ENCODE data around the gene AGO3. TPM values are rescaled to one million over a fixed set of nuclear protein-coding genes. Genes with fewer than 3 reads are reported as not detected.

AGO3 gene
- total and polyA plus RNA-seq, 2 of the 13 experiments (the other 11 are each of a cell fraction or from before 2014, with no cell fraction given), result 21.2 to 27.1 TPM

DNA sequence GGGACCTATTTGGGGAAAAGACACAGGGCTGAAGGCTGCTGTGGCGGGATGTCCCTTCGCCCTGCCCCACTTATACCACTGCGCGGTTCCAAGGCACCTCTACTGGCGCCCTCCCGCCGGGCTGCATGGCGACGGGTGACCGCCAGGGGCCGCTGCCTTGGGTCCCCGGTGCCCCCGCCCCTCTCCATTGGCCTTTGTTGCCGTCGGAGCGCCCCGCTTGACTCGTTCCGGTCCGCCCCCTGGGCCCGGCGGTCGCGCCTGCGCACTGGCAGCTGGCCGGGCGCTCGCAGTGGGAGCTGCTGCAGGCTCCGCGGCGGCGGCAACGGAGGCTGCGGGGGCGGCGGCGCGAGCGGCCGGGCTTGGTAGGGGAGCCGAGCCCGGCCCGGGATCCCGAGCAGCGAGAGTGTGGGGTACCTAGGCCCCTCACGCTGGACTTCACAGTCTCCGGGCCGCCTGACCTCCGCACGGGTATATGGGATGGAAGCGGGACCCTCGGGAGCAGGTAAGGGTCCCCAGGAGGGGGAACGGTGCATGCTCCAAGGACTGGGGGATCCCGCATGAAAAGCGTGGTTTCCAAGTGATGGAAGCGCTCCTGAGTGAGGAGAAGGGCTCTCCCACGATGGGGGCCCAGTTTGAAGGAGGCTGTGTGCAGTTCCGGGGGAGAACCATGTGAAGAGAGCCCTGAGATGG, 47.8 kb upstream of the AGO3 start, which contains the start of gene AGO1 (continued):
- peak; percentile 44; the same call in 1 of the 2 replicates for TF ChIP-seq ATF7-NPFF (CRISPR knock-in tag; IDR thresholded peaks at IDR 0.05; ENCODE audit: low read depth)
- TF ChIP-seq ZSCAN22 (CRISPR knock-in tag; IDR thresholded peaks at IDR 0.05), result no peak
- no peak for TF ChIP-seq RARG (CRISPR knock-in tag; IDR thresholded peaks at IDR 0.05; ENCODE audit: low read depth)
- TF ChIP-seq RXRA (CRISPR knock-in tag; IDR thresholded peaks at IDR 0.05), result peak; percentile 42; the same call in 1 of the 2 replicates
- no peak for TF ChIP-seq ZNF207 (IDR thresholded peaks at IDR 0.05; ENCODE audit: borderline replicate concordance)
- TF ChIP-seq, protein P1, sequence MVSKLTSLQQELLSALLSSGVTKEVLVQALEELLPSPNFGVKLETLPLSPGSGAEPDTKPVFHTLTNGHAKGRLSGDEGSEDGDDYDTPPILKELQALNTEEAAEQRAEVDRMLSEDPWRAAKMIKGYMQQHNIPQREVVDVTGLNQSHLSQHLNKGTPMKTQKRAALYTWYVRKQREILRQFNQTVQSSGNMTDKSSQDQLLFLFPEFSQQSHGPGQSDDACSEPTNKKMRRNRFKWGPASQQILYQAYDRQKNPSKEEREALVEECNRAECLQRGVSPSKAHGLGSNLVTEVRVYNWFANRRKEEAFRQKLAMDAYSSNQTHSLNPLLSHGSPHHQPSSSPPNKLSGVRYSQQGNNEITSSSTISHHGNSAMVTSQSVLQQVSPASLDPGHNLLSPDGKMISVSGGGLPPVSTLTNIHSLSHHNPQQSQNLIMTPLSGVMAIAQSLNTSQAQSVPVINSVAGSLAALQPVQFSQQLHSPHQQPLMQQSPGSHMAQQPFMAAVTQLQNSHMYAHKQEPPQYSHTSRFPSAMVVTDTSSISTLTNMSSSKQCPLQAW (CRISPR knock-in tag; IDR thresholded peaks at IDR 0.05), result no peak
- no peak for TF ChIP-seq ZNF230 (CRISPR knock-in tag; IDR thresholded peaks at IDR 0.05)
- TF ChIP-seq XRCC5 (optimal IDR thresholded peaks at IDR 0.05; ENCODE audit: low read length), result peak; percentile 95
- no peak for TF ChIP-seq HES4 (CRISPR knock-in tag; IDR thresholded peaks at IDR 0.05; ENCODE audit: borderline replicate concordance)
- no peak for TF ChIP-seq ZNF879 (CRISPR knock-in tag; IDR thresholded peaks at IDR 0.05)
- TF ChIP-seq, protein P2, sequence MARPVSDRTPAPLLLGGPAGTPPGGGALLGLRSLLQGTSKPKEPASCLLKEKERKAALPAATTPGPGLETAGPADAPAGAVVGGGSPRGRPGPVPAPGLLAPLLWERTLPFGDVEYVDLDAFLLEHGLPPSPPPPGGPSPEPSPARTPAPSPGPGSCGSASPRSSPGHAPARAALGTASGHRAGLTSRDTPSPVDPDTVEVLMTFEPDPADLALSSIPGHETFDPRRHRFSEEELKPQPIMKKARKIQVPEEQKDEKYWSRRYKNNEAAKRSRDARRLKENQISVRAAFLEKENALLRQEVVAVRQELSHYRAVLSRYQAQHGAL (CRISPR knock-in tag; IDR thresholded peaks at IDR 0.05; ENCODE audit: not compliant biosample characterization), result no peak
- TF ChIP-seq POLR2G (IDR thresholded peaks at IDR 0.05; ENCODE audit: low read depth, low read length), result peak; percentile 87
- TF ChIP-seq ZNF501 (CRISPR knock-in tag; IDR thresholded peaks at IDR 0.05), result 0 out of 2 replicates have a peak, but pooled peaks have one; percentile 12
- TF ChIP-seq, protein P3, sequence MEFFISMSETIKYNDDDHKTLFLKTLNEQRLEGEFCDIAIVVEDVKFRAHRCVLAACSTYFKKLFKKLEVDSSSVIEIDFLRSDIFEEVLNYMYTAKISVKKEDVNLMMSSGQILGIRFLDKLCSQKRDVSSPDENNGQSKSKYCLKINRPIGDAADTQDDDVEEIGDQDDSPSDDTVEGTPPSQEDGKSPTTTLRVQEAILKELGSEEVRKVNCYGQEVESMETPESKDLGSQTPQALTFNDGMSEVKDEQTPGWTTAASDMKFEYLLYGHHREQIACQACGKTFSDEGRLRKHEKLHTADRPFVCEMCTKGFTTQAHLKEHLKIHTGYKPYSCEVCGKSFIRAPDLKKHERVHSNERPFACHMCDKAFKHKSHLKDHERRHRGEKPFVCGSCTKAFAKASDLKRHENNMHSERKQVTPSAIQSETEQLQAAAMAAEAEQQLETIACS (CRISPR knock-in tag; IDR thresholded peaks at IDR 0.05), result no peak
- TF ChIP-seq PRPF4 (IDR thresholded peaks at IDR 0.05; ENCODE audit: low read depth, low read length, poor library complexity, severe bottlenecking), result no peak
- TF ChIP-seq ZNF251 (CRISPR knock-in tag; IDR thresholded peaks at IDR 0.05), result no peak; the same call in 1 of the 2 replicates
- TF ChIP-seq, protein P4, sequence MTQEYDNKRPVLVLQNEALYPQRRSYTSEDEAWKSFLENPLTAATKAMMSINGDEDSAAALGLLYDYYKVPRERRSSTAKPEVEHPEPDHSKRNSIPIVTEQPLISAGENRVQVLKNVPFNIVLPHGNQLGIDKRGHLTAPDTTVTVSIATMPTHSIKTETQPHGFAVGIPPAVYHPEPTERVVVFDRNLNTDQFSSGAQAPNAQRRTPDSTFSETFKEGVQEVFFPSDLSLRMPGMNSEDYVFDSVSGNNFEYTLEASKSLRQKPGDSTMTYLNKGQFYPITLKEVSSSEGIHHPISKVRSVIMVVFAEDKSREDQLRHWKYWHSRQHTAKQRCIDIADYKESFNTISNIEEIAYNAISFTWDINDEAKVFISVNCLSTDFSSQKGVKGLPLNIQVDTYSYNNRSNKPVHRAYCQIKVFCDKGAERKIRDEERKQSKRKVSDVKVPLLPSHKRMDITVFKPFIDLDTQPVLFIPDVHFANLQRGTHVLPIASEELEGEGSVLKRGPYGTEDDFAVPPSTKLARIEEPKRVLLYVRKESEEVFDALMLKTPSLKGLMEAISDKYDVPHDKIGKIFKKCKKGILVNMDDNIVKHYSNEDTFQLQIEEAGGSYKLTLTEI (CRISPR knock-in tag; conservative IDR thresholded peaks at IDR 0.05), result no peak
- no peak for TF ChIP-seq REXO4 (CRISPR knock-in tag; IDR thresholded peaks at IDR 0.05; ENCODE audit: borderline replicate concordance)
- TF ChIP-seq CEBPG (CRISPR knock-in tag; IDR thresholded peaks at IDR 0.05), result no peak
